HepG2 (cell line): ENCODE results near the gene KCTD15. TPM values are rescaled to one million over a fixed set of nuclear protein-coding genes. Genes with fewer than 3 reads are reported as not detected.

Experiments used
- ATAC-seq: fragments of 200-7000 bp; cut with Tn5 transposase; 3 replicates; pipeline ENCODE4 v1.9.1; 2020; ENCODE audit warnings: mild to moderate bottlenecking, moderate library complexity
- BruUV-seq: library from RNA; stranded (reverse); fragments of 400-500 nt; replicated peaks from 2 replicates; lab custom pipeline; 2021; lab: Mats Ljungman, UMichigan
- CTCF ChIA-PET: fragments of 300-600 bp; formaldehyde crosslinking; extraction: SDS; loops from one replicate; lab custom pipeline; 2021; ENCODE audit warnings: low total read pairs, inconsistent platforms, low intra/inter-chr PET ratio; lab: Yijun Ruan, JAX
- POLR2A ChIA-PET: fragments of 350-600 bp; sonication (Branson Sonifier 250); formaldehyde crosslinking; loops from one replicate; lab custom pipeline; 2020; ENCODE audit warnings: antibody characterized with exemption, inconsistent platforms; lab: Yijun Ruan, JAX
- DNase-seq: peaks from one replicate; pipeline ENCODE4 v3.0.0-alpha.2; 2015; ENCODE audit warnings: low spot score
- FAIRE-seq: peaks from 3 replicates; lab custom pipeline; 2011; peaks lifted over from hg19 to GRCh38; lab: Jason Lieb, UNC
- H2AFZ ChIP-seq: one replicate; pipeline ENCODE4 v1.6.1; 2011; ENCODE audit warnings: low read length, inconsistent platforms
- H3K27ac ChIP-seq: fragments of 300-600 bp; 3 replicates; pipeline ENCODE4 v1.8.0; 2011; ENCODE audit warnings: mixed run types, mild to moderate bottlenecking, mixed read lengths, low read length, inconsistent platforms; ENCODE audit not compliant: insufficient read depth; ENCODE audit errors: extremely low read length
- H3K27me3 ChIP-seq, 2 experiments: fragments of 200-600 bp in 1 of 2; 2 replicates in 1 of 2; 3 replicates in 1 of 2; pipeline versions ENCODE4 v1.6.0 to v1.8.0; 2011; ENCODE audit warnings: low read length in 2 of 2, mild to moderate bottlenecking in 2 of 2, moderate library complexity in 2 of 2, inconsistent platforms in 1 of 2; ENCODE audit not compliant: insufficient read depth in 2 of 2, control insufficient read depth in 1 of 2
- H3K36me3 ChIP-seq, 2 experiments: fragments of 200-600 bp in 1 of 2; replicated peaks in 1 of 2; 2 replicates in 1 of 2; 3 replicates in 1 of 2; pipeline versions ENCODE4 v1.5.1 to v1.8.0; 2011; ENCODE audit warnings: low read length in 2 of 2, inconsistent platforms in 1 of 2; ENCODE audit not compliant: insufficient read depth in 2 of 2, control insufficient read depth in 1 of 2
- H3K4me1 ChIP-seq: 2 replicates; pipeline ENCODE4 v1.5.1; 2012; ENCODE audit warnings: low read length, inconsistent platforms; ENCODE audit not compliant: insufficient read depth
- H3K4me2 ChIP-seq: 2 replicates; pipeline ENCODE4 v1.6.0; 2011; ENCODE audit warnings: low read depth, low read length, inconsistent platforms
- H3K4me3 ChIP-seq, 3 experiments: fragments of 200-600 bp in 1 of 3; sonication (generic), shearing (Covaris generic) in 1 of 3; replicated peaks in 1 of 3; 2 replicates each; pipeline ENCODE4 v1.5.1; 2011 to 2016; ENCODE audit warnings: low read length in 3 of 3, inconsistent platforms in 2 of 3, low read depth in 2 of 3, mild to moderate bottlenecking in 2 of 3, control low read depth in 1 of 3, mixed read lengths in 1 of 3; ENCODE audit not compliant: insufficient read depth in 1 of 3
- H3K79me2 ChIP-seq: one replicate; pipeline ENCODE4 v1.6.1; 2011; ENCODE audit warnings: low read length, inconsistent platforms; ENCODE audit not compliant: insufficient read depth
- H3K9ac ChIP-seq: 2 replicates; pipeline ENCODE4 v1.6.0; 2011; ENCODE audit warnings: mild to moderate bottlenecking, low read depth, low read length, inconsistent platforms; ENCODE audit not compliant: insufficient read depth
- H3K9me3 ChIP-seq: 2 replicates; pipeline ENCODE4 v1.5.1; 2012; ENCODE audit warnings: mild to moderate bottlenecking, low read length
- H4K20me1 ChIP-seq: 2 replicates; pipeline ENCODE4 v1.6.0; 2011; ENCODE audit warnings: inconsistent platforms, mild to moderate bottlenecking, low read length, moderate library complexity; ENCODE audit not compliant: insufficient read depth
- GLMP ChIP-seq: sonication (generic); formaldehyde crosslinking; IDR thresholded peaks from 2 replicates; pipeline ENCODE4 v1.9.0; 2021; ENCODE audit warnings: missing genetic modification reagents, mild to moderate bottlenecking, borderline replicate concordance
- IRX3 ChIP-seq: sonication (generic); formaldehyde crosslinking; IDR thresholded peaks from 2 replicates; pipeline ENCODE4 v1.8.1; 2023; ENCODE audit warnings: mild to moderate bottlenecking, low read depth, missing genetic modification reagents, borderline replicate concordance
- NFKB2 ChIP-seq: sonication (generic); formaldehyde crosslinking; IDR thresholded peaks from 2 replicates; pipeline ENCODE4 v1.4.0; 2020; ENCODE audit warnings: missing genetic modification reagents, borderline replicate concordance
- NFRKB ChIP-seq: fragments of 450-650 bp; IDR thresholded peaks from 2 replicates; pipeline ENCODE4 v1.6.1; 2017
- RXRB ChIP-seq: IDR thresholded peaks from 2 replicates; pipeline ENCODE4 v1.6.1; 2016; ENCODE audit warnings: borderline replicate concordance, missing genetic modification reagents, missing compliant biosample characterization
- SALL1 ChIP-seq: sonication (generic); formaldehyde crosslinking; IDR thresholded peaks from 2 replicates; pipeline ENCODE4 v1.8.0; 2022; ENCODE audit warnings: mild to moderate bottlenecking, missing genetic modification reagents
- SNRNP70 ChIP-seq: fragments of 200-400 bp; formaldehyde crosslinking; IDR thresholded peaks from 2 replicates; pipeline ENCODE4 v1.6.1; 2017; ENCODE audit warnings: mild to moderate bottlenecking, low read depth, low read length, moderate library complexity
- WGBS: methylation state at CpG from one replicate; pipeline ENCODE4 v1.1.6; 2017; ENCODE audit warnings: low lambda C conversion rate; 5-methylcytosine and 5-hydroxymethylcytosine counted together
- in situ Hi-C: cut with HindIII; loops from 2 replicates; pipeline ENCODE4 v1.10.0; 2017; ENCODE audit warnings: low pct_unique_long_range_greater_than_20kb; ENCODE audit not compliant: extremely low pct_ligation_motif_present
- intact Hi-C: fragments of 100-400 bp; cut with micrococcal nuclease; formaldehyde crosslinking; loops from one replicate; pipeline ENCODE4 v1.10.0; 2022; ENCODE audit not compliant: unreplicated experiment
- polyA plus RNA-seq, 8 experiments: library from polyadenylated mRNA; depleted of rRNA in 3 of 8; stranded (reverse) in 7 of 8; unstranded in 1 of 8; fragments of >200 nt; fragmentation: Illumina TruSeq in 4 of 8; extraction: Trizol in 4 of 8; gene quantifications; 2 replicates each; pipeline versions ENCODE4 v1.2.1 to v1.2.3, GENCODE V29; 2011 to 2016; ENCODE audit warnings: low read depth in 4 of 8, missing spikeins in 1 of 8, mixed read lengths in 1 of 8; ENCODE audit not compliant: insufficient read depth in 1 of 8
- total RNA-seq, 5 experiments: library from RNA; depleted of rRNA; stranded (reverse); fragments of >200 nt; fragmentation: Illumina TruSeq; extraction: Trizol; gene quantifications; 2 replicates each; pipeline ENCODE4 v1.2.3, GENCODE V29; 2016; ENCODE audit warnings: low read depth in 1 of 5
- TF ChIP-seq, protein P1 (sequence below): fragments of 450-650 bp; IDR thresholded peaks from 2 replicates; pipeline ENCODE4 v1.6.1; 2016

KCTD15 gene
- total and polyA plus RNA-seq, 2 of the 13 experiments (the other 11 are each of a cell fraction or from before 2014, with no cell fraction given): 13.2 to 16.7 TPM

DNA sequence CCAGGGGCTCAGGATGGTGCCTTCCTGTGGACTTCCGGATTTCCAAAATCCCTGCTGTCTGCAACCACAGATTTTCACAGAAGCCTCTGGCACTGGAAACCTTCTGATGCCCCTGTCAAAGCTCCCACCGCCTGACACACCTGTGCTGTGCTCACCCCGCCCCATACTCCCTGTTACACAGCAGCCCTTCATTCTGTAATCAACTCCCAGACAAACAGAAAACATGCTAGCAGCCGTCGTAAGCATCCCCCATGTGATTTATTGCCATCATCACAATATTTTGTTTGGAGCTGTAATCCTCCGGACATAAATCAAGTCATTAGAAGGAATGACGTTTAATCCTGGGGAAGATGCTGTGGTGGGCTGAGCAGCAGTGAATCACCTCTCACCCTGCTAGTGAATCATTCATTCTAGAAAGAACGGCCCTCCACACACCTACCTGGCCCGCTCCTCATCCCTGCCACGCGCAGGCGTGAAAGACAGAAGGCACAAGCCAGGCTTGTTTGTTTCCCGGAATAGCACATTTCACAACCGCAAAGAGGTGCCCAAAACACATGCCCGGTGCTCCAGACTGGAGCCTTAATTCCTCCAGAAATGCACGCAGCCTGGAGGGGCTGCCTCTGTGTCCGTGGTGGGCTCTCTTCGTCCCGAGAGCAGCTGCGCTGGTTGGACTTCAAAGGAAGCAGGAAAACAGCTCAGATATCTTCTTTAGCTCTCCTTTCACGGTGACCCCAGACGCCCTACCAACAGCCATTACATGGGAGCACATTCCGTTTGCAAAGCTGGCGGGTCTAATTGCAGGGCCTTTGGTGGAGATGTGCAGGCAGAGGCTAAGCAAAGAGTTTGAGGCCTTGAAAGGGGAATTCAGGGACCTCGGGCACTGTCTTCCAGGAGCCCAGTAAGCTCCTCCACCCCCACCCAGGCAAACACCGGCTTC is 41.3 kb upstream of the KCTD15 start:
- POLR2A ChIA-PET: no interaction called here
- intact Hi-C loops: no loop called here
- in situ Hi-C loops: no loop called here
- no peak for FAIRE-seq
- no peak overlapping the region for H3K9ac ChIP-seq
- TF ChIP-seq, protein P1, sequence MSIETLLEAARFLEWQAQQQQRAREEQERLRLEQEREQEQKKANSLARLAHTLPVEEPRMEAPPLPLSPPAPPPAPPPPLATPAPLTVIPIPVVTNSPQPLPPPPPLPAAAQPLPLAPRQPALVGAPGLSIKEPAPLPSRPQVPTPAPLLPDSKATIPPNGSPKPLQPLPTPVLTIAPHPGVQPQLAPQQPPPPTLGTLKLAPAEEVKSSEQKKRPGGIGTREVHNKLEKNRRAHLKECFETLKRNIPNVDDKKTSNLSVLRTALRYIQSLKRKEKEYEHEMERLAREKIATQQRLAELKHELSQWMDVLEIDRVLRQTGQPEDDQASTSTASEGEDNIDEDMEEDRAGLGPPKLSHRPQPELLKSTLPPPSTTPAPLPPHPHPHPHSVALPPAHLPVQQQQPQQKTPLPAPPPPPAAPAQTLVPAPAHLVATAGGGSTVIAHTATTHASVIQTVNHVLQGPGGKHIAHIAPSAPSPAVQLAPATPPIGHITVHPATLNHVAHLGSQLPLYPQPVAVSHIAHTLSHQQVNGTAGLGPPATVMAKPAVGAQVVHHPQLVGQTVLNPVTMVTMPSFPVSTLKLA: 0 out of 2 replicates have a peak, but pooled peaks have one; percentile 7
- TF ChIP-seq SALL1 (CRISPR knock-in tag): no peak
- TF ChIP-seq, all 625 proteins: peak for 1
- Histone ChIP-seq H3K4me3 (no peak overlapping the region), H3K79me2 (no peaks in the 10 kb centered on the region), H4K20me1 (0 out of 2 replicates have a peak, but pooled peaks cover 2% of the 10 kb centered on the region), H3K27ac (no peak overlapping the region), H3K36me3 (no peaks in the 10 kb centered on the region), H2AFZ (no peak overlapping the region), H3K9me3 (no peaks in the 10 kb centered on the region), H3K4me2 (no peak overlapping the region), H3K27me3 (peaks cover 4 to 31% of the 10 kb centered on the region in 2 experiments; a peak in 4 of 5 replicates), H3K4me1 (no peaks in the 10 kb centered on the region)
- WGBS: 20% methylated on average over 16 of the region's 26 CpGs
- no TSS peak for BruUV-seq
- DNase-seq (no peak), ATAC-seq (no peak)
- CTCF ChIA-PET: no interaction called here

GRCh38 chr19:33756177-33756576 is 40.5 kb upstream of the KCTD15 start:
- H3K27me3 ChIP-seq: peaks cover 4 to 28% of the 10 kb centered on the region in 2 experiments; a peak in 4 of 5 replicates
- intact Hi-C loops (no loop called here), in situ Hi-C loops (no loop called here)
- 0 out of 2 replicates have a peak, but pooled peaks cover 2% of the 10 kb centered on the region for H4K20me1 ChIP-seq
- H3K4me3 ChIP-seq: no peak overlapping the region
- H3K9me3 ChIP-seq: no peaks in the 10 kb centered on the region
- H3K79me2 ChIP-seq: no peaks in the 10 kb centered on the region
- ATAC-seq (no peak), DNase-seq (no peak), FAIRE-seq (no peak)
- H3K4me1 ChIP-seq: no peaks in the 10 kb centered on the region
- H3K4me2 ChIP-seq: no peak overlapping the region
- ChIA-PET POLR2A (no interaction called here), CTCF (no interaction called here)
- H3K9ac ChIP-seq: no peak overlapping the region
- no peak overlapping the region for H3K27ac ChIP-seq
- H2AFZ ChIP-seq: no peak overlapping the region
- WGBS: 37% methylated on average over 3 of the region's 11 CpGs
- BruUV-seq: no TSS peak
- TF ChIP-seq RXRB (no peak), NFKB2 (CRISPR knock-in tag) (no peak), GLMP (CRISPR knock-in tag) (no peak), IRX3 (no peak), NFRKB (no peak), SNRNP70 (no peak)
- H3K36me3 ChIP-seq: no peaks in the 10 kb centered on the region
